IPS DF 19.7 (cell line): ENCODE measurements around the gene PCDH9.
"Not testable (repeated sequence)": the region's sequence is repeated elsewhere in the genome, so short reads cannot be mapped to it uniquely, and the experiment has no call there.

Experiments
- DNase-seq: peaks from one replicate; pipeline ENCODE4 v3.0.0-alpha.2; 2013; ENCODE audit warnings: low read depth, low spot score

PCDH9 gene

GRCh38 chr13:66344805-66345517 lies 885.2 kb downstream of the PCDH9 start:
- no peak for DNase-seq

GRCh38 chr13:66343224-66343828 lies 886.8 kb downstream of the PCDH9 start:
- DNase-seq = no peak

GRCh38 chr13:66341635-66342377 lies 888.3 kb downstream of the PCDH9 start:
- DNase-seq = no peak

- DNase-seq = no peak
These were observed 890.9 kb downstream of the PCDH9 start for GRCh38 chr13:66339214-66339613.

GRCh38 chr13:66338542-66338941 lies 891.6 kb downstream of the PCDH9 start:
- DNase-seq = no peak

- DNase-seq = no peak
These were observed 894.5 kb downstream of the PCDH9 start for GRCh38 chr13:66335626-66336025.

GRCh38 chr13:66329988-66330451 lies 900.1 kb downstream of the PCDH9 start:
- no peak for DNase-seq

- no peak for DNase-seq
These were observed 901.7 kb downstream of the PCDH9 start for GRCh38 chr13:66328476-66328875.

GRCh38 chr13:66323745-66324347 lies 906.3 kb downstream of the PCDH9 start:
- DNase-seq = no peak

GRCh38 chr13:66322936-66323335 lies 907.2 kb downstream of the PCDH9 start:
- DNase-seq = no peak

- DNase-seq = no peak
These were observed 907.9 kb downstream of the PCDH9 start for GRCh38 chr13:66322193-66322740.

GRCh38 chr13:66314911-66315310 lies 915.2 kb downstream of the PCDH9 start:
- no peak for DNase-seq

GRCh38 chr13:66313413-66313812 lies 916.7 kb downstream of the PCDH9 start:
- no peak for DNase-seq

- DNase-seq = no peak
These were observed 917.6 kb downstream of the PCDH9 start for GRCh38 chr13:66312312-66313087.

- no peak for DNase-seq
These were observed 924.0 kb downstream of the PCDH9 start for GRCh38 chr13:66305961-66306617.

- no peak for DNase-seq
These were observed 928.7 kb downstream of the PCDH9 start for GRCh38 chr13:66301482-66301881.

GRCh38 chr13:66301006-66301405 lies 929.1 kb downstream of the PCDH9 start:
- DNase-seq = no peak

GRCh38 chr13:66296875-66297274 lies 933.3 kb downstream of the PCDH9 start:
- DNase-seq = no peak

- DNase-seq = no peak
These were observed 933.8 kb downstream of the PCDH9 start for GRCh38 chr13:66296328-66296727.

- not testable (repeated sequence) for DNase-seq
These were observed 943.3 kb downstream of the PCDH9 start for GRCh38 chr13:66286806-66287205.

- DNase-seq = no peak
These were observed 954.7 kb downstream of the PCDH9 start for GRCh38 chr13:66275416-66275815.
